CD4-positive, alpha-beta T cell treated with Interleukin-17A for 1 hour (primary cell): Measurements from ENCODE around the gene HOXC5.

Experiments used
- DNase-seq: peaks from one replicate; pipeline ENCODE4 v3.0.0-alpha.2; 2020

The HOXC5 gene

GRCh38 chr12:54050482-54050810, 17.6 kb downstream of the HOXC5 start:
- DNase-seq: no peak

- DNase-seq: no peak
Observed at GRCh38 chr12:54051026-54051842, 18.4 kb downstream of the HOXC5 start.

DNA sequence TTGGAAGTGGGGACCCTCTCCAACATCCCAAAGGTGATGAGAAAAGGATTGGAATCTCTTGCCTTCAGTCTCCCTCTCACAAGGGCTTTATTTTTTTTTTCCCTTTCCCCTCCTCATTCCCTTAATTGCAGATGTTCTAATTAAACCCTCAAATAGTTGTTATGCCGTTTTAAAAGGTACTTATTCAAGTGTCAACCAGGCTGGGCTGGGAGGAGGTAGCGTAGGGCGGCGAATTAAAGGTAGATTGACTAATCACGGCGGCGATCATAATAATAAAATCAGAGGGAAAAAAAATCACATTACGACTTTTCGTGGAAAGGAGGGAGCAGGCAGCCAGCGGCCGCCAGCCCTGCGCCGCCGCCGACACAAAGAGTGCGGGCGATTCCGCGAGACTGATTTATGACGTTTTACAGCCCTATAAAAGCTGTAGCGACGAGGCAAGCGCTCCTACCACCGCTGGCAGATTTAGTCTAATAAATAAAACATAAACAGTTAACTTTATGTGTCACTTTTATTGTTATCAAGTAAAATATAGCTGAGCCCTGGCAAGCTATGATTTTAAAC, 19.1 kb downstream of the HOXC5 start:
- DNase-seq: no peak

DNA sequence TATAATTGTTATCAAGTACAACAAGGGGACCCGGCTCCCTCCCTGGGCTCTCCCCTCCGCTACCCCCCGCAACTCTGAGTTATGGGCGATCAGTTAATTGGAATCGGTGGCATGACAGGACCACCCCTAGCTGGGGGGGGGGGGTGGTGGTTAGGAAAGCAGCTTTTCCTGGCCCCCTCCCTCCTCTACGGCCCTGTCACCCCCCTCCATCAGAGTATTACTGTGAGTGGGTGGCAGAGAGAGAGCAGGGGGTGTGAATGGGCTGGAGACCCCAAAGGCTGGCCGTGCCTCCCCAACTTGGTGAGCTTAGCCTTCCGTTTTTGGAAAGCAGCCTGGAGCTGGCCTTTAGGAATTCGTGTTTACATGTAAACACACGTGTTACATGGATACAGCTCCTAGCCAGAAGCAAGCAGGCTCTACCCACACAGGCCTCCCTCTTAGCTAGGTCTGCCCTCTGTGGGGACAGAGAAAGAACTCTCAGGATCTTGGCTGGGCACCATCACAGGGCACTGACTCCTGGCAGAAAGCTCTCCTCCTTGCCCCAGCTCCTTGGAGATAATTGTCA, 19.7 kb downstream of the HOXC5 start:
- DNase-seq: no peak

- DNase-seq: peak; percentile 50
Observed at GRCh38 chr12:54053003-54053750, 20.3 kb downstream of the HOXC5 start.

- peak; percentile 52 for DNase-seq
Observed at GRCh38 chr12:54053751-54054741, 21.2 kb downstream of the HOXC5 start, which contains the start of gene HOXC4. Gene HOXC4, plus strand, starts transcription at chr12:54053835. Its CDS starts 88 bp downstream, at chr12:54053923.

DNA sequence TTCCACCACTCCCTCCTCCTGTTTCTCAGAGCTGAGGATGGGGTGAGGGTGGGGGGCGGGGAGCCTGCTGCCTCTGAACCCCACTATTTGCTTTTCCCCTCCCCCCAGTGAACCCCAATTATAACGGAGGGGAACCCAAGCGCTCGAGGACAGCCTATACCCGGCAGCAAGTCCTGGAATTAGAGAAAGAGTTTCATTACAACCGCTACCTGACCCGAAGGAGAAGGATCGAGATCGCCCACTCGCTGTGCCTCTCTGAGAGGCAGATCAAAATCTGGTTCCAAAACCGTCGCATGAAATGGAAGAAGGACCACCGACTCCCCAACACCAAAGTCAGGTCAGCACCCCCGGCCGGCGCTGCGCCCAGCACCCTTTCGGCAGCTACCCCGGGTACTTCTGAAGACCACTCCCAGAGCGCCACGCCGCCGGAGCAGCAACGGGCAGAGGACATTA, 21.9 kb downstream of the HOXC5 start:
- DNase-seq: no peak

GRCh38 chr12:54055552-54055951, 22.7 kb downstream of the HOXC5 start:
- no peak for DNase-seq

GRCh38 chr12:54056110-54056509, 23.3 kb downstream of the HOXC5 start:
- DNase-seq: no peak

DNA sequence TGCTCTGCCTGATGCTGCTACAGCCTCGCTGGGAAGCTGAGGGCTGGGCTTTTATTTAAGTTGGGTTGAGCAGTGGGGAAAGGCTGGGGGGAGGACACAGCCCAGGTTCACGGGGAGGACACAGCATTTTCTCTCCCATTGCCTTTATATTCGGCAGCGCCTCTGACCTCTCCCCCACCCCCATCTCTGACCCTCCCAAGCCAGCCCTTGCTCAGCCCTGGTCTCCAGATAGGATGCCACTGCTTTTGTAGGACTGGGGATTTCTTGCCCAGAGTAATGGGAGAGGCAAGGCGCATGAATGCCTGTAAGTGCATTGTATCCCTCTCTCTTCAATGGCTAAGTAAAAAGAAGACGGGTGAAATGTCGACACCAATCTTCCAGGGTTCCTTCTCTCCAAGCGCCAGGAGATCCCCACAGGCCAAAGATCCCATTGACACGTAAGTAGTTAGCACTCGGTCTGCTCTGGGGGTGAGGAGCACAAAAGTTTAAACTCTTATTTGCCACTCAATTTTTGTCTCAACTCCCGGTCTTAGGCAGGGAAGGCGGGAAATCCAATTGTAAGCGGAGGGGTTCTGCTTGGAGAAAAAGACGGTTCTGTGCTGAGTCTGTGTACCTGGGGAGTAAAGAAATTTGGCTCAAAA, 25.4 kb downstream of the HOXC5 start:
- DNase-seq: no peak

GRCh38 chr12:54059668-54060067, 26.8 kb downstream of the HOXC5 start:
- DNase-seq: no peak

- DNase-seq: no peak
Observed at GRCh38 chr12:54060174-54060974, 27.5 kb downstream of the HOXC5 start.

GRCh38 chr12:54060975-54061778, 28.3 kb downstream of the HOXC5 start:
- DNase-seq: no peak

DNA sequence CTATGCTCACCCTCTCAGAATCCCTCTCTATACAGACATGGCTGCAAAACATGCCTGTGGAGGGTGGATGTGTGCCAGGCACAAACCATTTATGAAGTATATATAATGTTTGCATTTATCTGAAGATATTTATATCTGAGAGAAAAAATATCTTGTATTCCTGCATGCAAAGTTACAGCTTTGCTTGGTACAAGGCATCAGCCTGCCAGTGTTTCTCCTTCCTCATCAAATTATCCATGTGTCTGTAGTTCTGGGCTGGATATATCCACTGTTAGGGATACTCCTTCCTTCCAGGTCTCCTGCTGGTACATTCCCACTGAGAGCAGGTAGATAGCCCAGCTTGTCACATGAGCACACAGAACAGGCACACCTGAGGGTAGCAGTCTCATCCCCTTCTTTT, 32.8 kb downstream of the HOXC5 start:
- no peak for DNase-seq

- no peak for DNase-seq
Observed at GRCh38 chr12:54066408-54066807, 33.6 kb downstream of the HOXC5 start.

DNA sequence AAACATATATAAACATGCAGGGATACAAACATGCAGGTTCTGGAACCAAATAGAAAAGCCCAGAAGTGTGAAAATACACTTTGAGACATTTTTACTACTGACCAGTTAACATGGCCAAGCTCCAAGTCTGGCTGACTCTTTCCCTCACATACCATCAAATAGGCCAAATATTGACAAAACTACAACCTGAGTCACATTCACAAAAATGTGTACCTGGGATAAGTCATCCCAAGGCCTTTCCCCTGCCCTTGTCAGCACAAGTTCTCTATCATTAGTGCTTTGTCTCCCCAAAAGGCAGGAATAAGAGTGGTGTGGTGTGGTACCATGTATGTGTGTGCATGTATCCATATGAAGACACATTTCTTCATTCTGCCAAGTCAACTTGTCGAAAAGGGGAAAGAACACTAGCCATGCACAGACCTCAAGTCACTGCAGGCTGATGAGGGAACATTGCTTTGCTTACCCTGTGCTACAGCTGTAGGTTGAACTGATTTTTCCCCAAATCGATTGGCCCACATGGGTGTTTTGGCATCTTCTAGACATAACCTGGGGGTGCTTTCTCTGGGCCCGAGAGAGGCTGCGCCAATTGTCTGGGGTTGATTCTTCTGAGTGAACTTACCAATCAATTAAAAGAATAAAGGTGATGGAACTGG, 35.7 kb downstream of the HOXC5 start:
- DNase-seq: no peak

DNA sequence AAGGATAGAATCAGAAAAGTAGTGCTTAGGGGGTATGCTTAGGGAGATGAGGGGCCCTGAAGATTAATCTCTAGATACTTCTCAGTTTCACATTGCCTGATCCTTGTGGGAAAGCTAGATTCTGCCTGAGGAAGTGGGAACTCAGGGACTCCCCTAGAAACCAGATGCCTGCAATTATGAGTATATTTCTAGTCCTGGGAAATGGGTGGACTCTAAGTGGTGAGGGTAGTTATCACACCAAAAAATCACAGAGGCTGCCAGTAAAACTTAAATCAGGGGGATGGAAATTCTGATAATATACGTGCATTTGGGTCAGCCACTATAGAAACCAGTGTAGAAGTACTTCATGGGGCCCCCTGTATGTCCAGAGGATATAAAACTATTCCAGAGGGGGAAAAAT, 39.1 kb downstream of the HOXC5 start:
- DNase-seq: no peak

GRCh38 chr12:54074308-54074707, 41.5 kb downstream of the HOXC5 start:
- DNase-seq: no peak

GRCh38 chr12:54075409-54075808, 42.6 kb downstream of the HOXC5 start:
- no peak for DNase-seq
